Activated CD4-positive, alpha-beta memory T cell treated with anti-CD3 and anti-CD28 coated beads for 36 hours (primary cell): ENCODE measurements around the gene SRSF7. TPM values are rescaled to one million over a fixed set of nuclear protein-coding genes. Genes with fewer than 3 reads are reported as not detected.
"Not testable (repeated sequence)": the region's sequence is repeated elsewhere in the genome, so short reads cannot be mapped to it uniquely, and the experiment has no call there.

Experiments
- CTCF ChIA-PET: fragments of 350-600 bp; sonication (Branson Sonifier 250); formaldehyde crosslinking; loops from one replicate; lab custom pipeline; 2021; ENCODE audit warnings: antibody characterized with exemption, inconsistent platforms; lab: Charles Lee
- POLR2A ChIA-PET: fragments of 350-600 bp; sonication (Branson Sonifier 250); formaldehyde crosslinking; loops from one replicate; lab custom pipeline; 2021; ENCODE audit warnings: antibody characterized with exemption; lab: Charles Lee
- DNase-seq: peaks from one replicate; pipeline ENCODE4 v3.0.0-alpha.2; 2020
- H3K27ac Mint-ChIP-seq: one replicate; pipeline ENCODE4 v1.8.0; 2021; ENCODE audit warnings: mixed read lengths
- H3K27me3 Mint-ChIP-seq: one replicate; pipeline ENCODE4 v1.8.0; 2021; ENCODE audit warnings: mixed read lengths
- H3K36me3 Mint-ChIP-seq: one replicate; pipeline ENCODE4 v1.8.0; 2021; ENCODE audit warnings: mixed read lengths
- H3K4me1 Mint-ChIP-seq: one replicate; pipeline ENCODE4 v1.8.0; 2021; ENCODE audit warnings: low read depth, mixed read lengths
- H3K4me3 Mint-ChIP-seq: one replicate; pipeline ENCODE4 v1.8.0; 2021; ENCODE audit warnings: mild to moderate bottlenecking, mixed read lengths
- H3K9me3 Mint-ChIP-seq: one replicate; pipeline ENCODE4 v1.8.0; 2021; ENCODE audit warnings: mixed read lengths
- intact Hi-C: fragments of 100-400 bp; cut with micrococcal nuclease; formaldehyde crosslinking; loops from one replicate; pipeline ENCODE4 v1.15.1; 2023
- total RNA-seq, 2 experiments: library from RNA; stranded (reverse); gene quantifications; one replicate each; pipeline ENCODE4 v1.2.3, GENCODE V29; 2021

SRSF7 gene
- total RNA-seq, 2 experiments from 2014 or later = 276 to 279 TPM

- H3K4me3 Mint-ChIP-seq = no peak overlapping the region
- peaks cover 65% of the 10 kb centered on the region for H3K36me3 Mint-ChIP-seq
- H3K27me3 Mint-ChIP-seq = no peaks in the 10 kb centered on the region
- H3K27ac Mint-ChIP-seq = peak overlapping the region; percentile 66
- intact Hi-C loops = loop anchor here (5.0 kb wide), 3 partner anchors 366 to 484 kb away; partner anchors contain the start of gene ATL2
- POLR2A ChIA-PET = interaction anchor here (0.5 to 14.5 kb wide), 16 partner anchors 8 to 201 kb away, joined by 3 to 483 read pairs (median 5); partner anchors contain the start of genes HNRNPLL and SRSF7
- peaks cover 79% of the 10 kb centered on the region for H3K4me1 Mint-ChIP-seq
- H3K9me3 Mint-ChIP-seq = no peaks in the 10 kb centered on the region
- DNase-seq = no peak
- CTCF ChIA-PET = interaction anchor here (0.9 to 8.2 kb wide), 11 partner anchors 9 to 428 kb away, joined by 3 to 93 read pairs (median 8); no protein-coding TSS in a partner anchor
Measured at GRCh38 chr2:38742797-38743559, 8.2 kb downstream of the SRSF7 start.

DNA sequence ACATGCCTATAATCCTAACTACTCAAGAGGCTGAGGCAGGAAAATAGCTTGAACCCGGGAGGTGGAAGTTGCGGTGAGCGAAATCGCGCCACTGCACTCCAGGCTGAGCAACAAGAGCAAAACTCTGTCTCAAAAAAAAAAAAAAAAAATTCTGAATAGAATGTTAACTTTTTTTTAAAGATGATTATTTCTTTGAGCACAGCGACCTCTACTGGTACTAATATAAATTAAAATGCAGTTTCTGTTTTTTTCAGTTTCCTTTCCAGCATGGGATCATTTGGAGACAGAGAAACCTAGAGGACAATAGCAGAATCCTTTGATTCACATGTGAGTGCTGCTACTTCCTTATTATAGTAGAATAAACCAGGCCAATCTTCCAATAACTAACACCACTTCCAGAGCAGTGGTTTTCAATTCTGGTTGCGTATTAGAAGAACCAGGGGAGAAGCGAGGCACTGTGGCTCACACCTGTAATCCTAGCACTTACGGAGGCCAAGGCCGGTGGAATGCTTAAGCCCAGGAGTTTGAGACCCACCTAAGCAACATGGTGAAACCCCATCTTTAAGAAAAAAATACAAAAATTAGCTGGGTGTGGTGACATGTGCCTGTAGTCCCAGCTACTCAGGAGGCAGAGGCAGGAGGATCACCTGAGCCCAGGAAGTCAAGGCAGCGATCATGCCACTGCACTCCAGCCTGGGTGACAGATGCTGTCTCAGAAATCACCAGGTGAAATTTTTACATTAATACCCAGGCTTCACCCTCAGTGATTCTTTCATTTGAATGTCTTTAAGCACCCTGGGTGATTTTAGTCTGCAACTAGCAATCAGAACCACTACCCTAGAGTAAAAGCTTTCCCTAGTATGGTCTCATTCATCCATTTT lies 10.1 kb downstream of the SRSF7 start:
- Mint-ChIP-seq H3K27me3 (no peaks in the 10 kb centered on the region), H3K4me1 (peaks cover 66% of the 10 kb centered on the region), H3K9me3 (no peaks in the 10 kb centered on the region), H3K27ac (peak overlapping the region; percentile 61), H3K4me3 (no peak overlapping the region), H3K36me3 (peaks cover 52% of the 10 kb centered on the region)
- intact Hi-C loops = loop anchor here (1.0 to 5.0 kb wide), 6 partner anchors 12 to 486 kb away; partner anchors contain the start of gene ATL2
- POLR2A ChIA-PET = interaction anchor here (0.8 to 14.5 kb wide), 9 partner anchors 10 to 233 kb away, joined by 3 to 483 read pairs (median 4); partner anchors contain the start of genes HNRNPLL and SRSF7
- CTCF ChIA-PET = interaction anchor here (0.7 to 8.2 kb wide), 30 partner anchors 9 to 425 kb away, joined by 3 to 93 read pairs (median 4); partner anchors contain the start of gene SRSF7
- DNase-seq = peak; percentile 51

- no peak for DNase-seq
- ChIA-PET CTCF (interaction anchor here (0.5 to 8.2 kb wide), 11 partner anchors 11 to 436 kb away, joined by 3 to 93 read pairs (median 4); no protein-coding TSS in a partner anchor), POLR2A (interaction anchor here (3.7 kb wide), 1 partner anchor 12 kb away, joined by 32 read pairs; the partner anchor contains the start of gene SRSF7)
- Mint-ChIP-seq H3K4me3 (no peak overlapping the region), H3K36me3 (peaks cover 40% of the 10 kb centered on the region), H3K4me1 (peaks cover 51% of the 10 kb centered on the region), H3K27ac (peak overlapping the region; percentile 59), H3K9me3 (no peaks in the 10 kb centered on the region), H3K27me3 (no peaks in the 10 kb centered on the region)
- intact Hi-C loops = no loop called here
Measured at GRCh38 chr2:38739524-38739923, 11.6 kb downstream of the SRSF7 start.

GRCh38 chr2:38737925-38738324 lies 13.2 kb downstream of the SRSF7 start:
- ChIA-PET CTCF (interaction anchor here (1.2 to 8.2 kb wide), 5 partner anchors 149 to 420 kb away, joined by 3 to 93 read pairs (median 4); no protein-coding TSS in a partner anchor), POLR2A (interaction anchor here (0.9 to 2.1 kb wide), 4 partner anchors 8 to 143 kb away, joined by 3 to 9 read pairs (median 3); partner anchors contain the start of gene SRSF7)
- intact Hi-C loops = no loop called here
- Mint-ChIP-seq H3K27ac (peak overlapping the region; percentile 6), H3K4me1 (peaks cover 40% of the 10 kb centered on the region), H3K9me3 (no peaks in the 10 kb centered on the region), H3K27me3 (no peaks in the 10 kb centered on the region), H3K36me3 (peaks cover 39% of the 10 kb centered on the region), H3K4me3 (no peak overlapping the region)
- peak; percentile 10 for DNase-seq

GRCh38 chr2:38737000-38737698 lies 14.0 kb downstream of the SRSF7 start:
- ChIA-PET POLR2A (interaction anchor here (1.1 to 2.1 kb wide), 3 partner anchors 9 to 33 kb away, joined by 3 to 9 read pairs (median 3); partner anchors contain the start of gene SRSF7), CTCF (interaction anchor here (1.2 to 8.2 kb wide), 5 partner anchors 148 to 419 kb away, joined by 3 to 93 read pairs (median 4); no protein-coding TSS in a partner anchor)
- H3K4me3 Mint-ChIP-seq, intact Hi-C loops, DNase-seq, H3K9me3 Mint-ChIP-seq, H3K27me3 Mint-ChIP-seq, H3K27ac Mint-ChIP-seq: not testable (repeated sequence)
- Mint-ChIP-seq H3K4me1 (peaks cover 37% of the 10 kb centered on the region), H3K36me3 (peaks cover 36% of the 10 kb centered on the region)

GRCh38 chr2:38735999-38736320 lies 15.2 kb downstream of the SRSF7 start:
- CTCF ChIA-PET = interaction anchor here (1.5 to 3.7 kb wide), 4 partner anchors 8 to 361 kb away, joined by 3 to 32 read pairs (median 8); no protein-coding TSS in a partner anchor
- H3K4me3 Mint-ChIP-seq = no peak overlapping the region
- peak; percentile 8 for DNase-seq
- H3K4me1 Mint-ChIP-seq = peaks cover 28% of the 10 kb centered on the region
- peaks cover 36% of the 10 kb centered on the region for H3K36me3 Mint-ChIP-seq
- POLR2A ChIA-PET = interaction anchor here (0.8 to 1.7 kb wide), 2 partner anchors 15 to 71 kb away, joined by 3 to 4 read pairs; partner anchors contain the start of gene SRSF7
- H3K27ac Mint-ChIP-seq = peak overlapping the region; percentile 6
- H3K27me3 Mint-ChIP-seq = no peaks in the 10 kb centered on the region
- no peaks in the 10 kb centered on the region for H3K9me3 Mint-ChIP-seq
- intact Hi-C loops = no loop called here

- H3K27ac Mint-ChIP-seq = no peak overlapping the region
- peaks cover 19% of the 10 kb centered on the region for H3K4me1 Mint-ChIP-seq
Measured at GRCh38 chr2:38734299-38735058, 16.7 kb downstream of the SRSF7 start.

DNA sequence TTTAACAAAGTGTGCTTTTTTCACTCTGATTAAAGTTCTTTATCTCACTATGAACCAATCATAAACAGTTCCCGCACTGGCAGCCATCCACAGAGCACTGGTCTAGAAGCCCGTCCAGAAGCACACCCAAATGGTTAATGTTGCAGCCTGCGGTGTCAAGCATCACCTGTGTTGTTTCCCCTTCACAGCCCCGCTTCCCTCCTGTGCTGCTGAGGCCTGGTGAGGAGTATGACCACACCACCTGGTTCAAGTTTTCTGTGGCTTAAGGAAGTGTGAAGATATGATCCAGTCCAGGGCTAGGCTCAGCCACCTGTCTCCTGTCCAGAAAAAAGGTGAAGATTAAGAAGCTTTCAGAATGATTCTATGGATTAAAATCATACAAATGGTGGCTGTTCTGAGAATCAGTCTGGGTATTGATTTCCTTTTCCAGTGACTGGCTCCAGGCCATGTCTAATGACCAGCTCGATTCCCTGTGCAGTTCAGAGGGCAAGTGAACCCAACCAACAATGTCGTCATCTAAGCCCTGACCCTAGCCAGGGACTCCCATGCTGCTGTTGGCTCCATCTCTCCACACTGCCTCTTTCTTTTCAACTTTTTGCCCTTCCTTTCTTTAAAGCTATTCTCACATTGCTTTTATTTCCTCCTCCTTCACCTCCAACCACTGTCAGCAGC lies 17.7 kb downstream of the SRSF7 start:
- CTCF ChIA-PET = interaction anchor here (0.7 to 3.7 kb wide), 7 partner anchors 9 to 583 kb away, joined by 3 to 32 read pairs (median 3); no protein-coding TSS in a partner anchor
- Mint-ChIP-seq H3K27ac (no peak overlapping the region), H3K9me3 (no peaks in the 10 kb centered on the region), H3K4me3 (no peak overlapping the region), H3K27me3 (no peaks in the 10 kb centered on the region), H3K4me1 (peaks cover 11% of the 10 kb centered on the region), H3K36me3 (peaks cover 39% of the 10 kb centered on the region)
- intact Hi-C loops = no loop called here
- no peak for DNase-seq
- POLR2A ChIA-PET = interaction anchor here (1.0 kb wide), 1 partner anchor 10 kb away, joined by 3 read pairs; no protein-coding TSS in a partner anchor

More at GRCh38 chr2:38734299-38735058, 16.7 kb downstream of the SRSF7 start:
- no peak overlapping the region for H3K4me3 Mint-ChIP-seq
- intact Hi-C loops = no loop called here
- peaks cover 41% of the 10 kb centered on the region for H3K36me3 Mint-ChIP-seq
- POLR2A ChIA-PET = interaction anchor here (0.6 to 1.7 kb wide), 5 partner anchors 9 to 181 kb away, joined by 3 to 4 read pairs (median 3); partner anchors contain the start of gene SRSF7
- peak; percentile 6 for DNase-seq
- CTCF ChIA-PET = interaction anchor here (0.6 to 3.7 kb wide), 9 partner anchors 8 to 1361 kb away, joined by 3 to 32 read pairs (median 4); no protein-coding TSS in a partner anchor
- H3K27me3 Mint-ChIP-seq = no peaks in the 10 kb centered on the region
- no peaks in the 10 kb centered on the region for H3K9me3 Mint-ChIP-seq

DNA sequence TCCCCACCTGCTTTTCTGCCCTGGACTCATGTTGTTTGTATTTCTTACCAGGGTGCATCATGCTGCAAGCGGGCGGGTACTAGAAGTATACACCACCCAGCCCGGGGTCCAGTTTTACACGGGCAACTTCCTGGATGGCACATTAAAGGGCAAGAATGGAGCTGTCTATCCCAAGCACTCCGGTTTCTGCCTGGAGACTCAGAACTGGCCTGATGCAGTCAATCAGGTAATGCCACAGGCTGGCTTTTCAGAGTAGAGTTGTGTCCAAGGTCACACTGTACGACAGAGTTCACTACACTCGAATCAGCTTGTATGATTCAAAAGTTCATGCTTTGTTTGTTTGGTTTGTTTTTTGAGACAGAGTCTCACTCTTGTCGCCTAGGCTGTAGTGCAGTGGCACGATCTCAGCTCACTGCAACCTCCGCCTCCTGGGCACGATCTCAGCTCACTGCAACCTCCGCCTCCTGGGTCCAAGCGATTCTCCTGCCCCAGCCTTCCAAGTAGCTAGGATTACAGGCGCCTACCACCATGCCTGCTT lies 19.4 kb downstream of the SRSF7 start:
- H3K36me3 Mint-ChIP-seq = peaks cover 31% of the 10 kb centered on the region
- peak; percentile 4 for DNase-seq
- CTCF ChIA-PET = interaction anchor here (1.1 to 14.7 kb wide), 6 partner anchors 9 to 155 kb away, joined by 3 to 135 read pairs (median 10); no protein-coding TSS in a partner anchor
- POLR2A ChIA-PET = interaction anchor here (1.1 to 2.9 kb wide), 2 partner anchors 11 to 19 kb away, joined by 8 to 12 read pairs; partner anchors contain the start of gene SRSF7
- no peaks in the 10 kb centered on the region for H3K27me3 Mint-ChIP-seq
- no peak overlapping the region for H3K4me3 Mint-ChIP-seq
- intact Hi-C loops = no loop called here
- no peaks in the 10 kb centered on the region for H3K9me3 Mint-ChIP-seq
- H3K4me1 Mint-ChIP-seq = no peaks in the 10 kb centered on the region
- H3K27ac Mint-ChIP-seq = no peak overlapping the region
